Breast epithelium (tissue), 4 donors: ENCODE results near the gene MDN1. TPM values are rescaled to one million over a fixed set of nuclear protein-coding genes. Genes with fewer than 3 reads are reported as not detected.

Experiments
- DNase-seq, 2 donors: peaks; one replicate each; pipeline ENCODE4 v3.0.0-alpha.2; 2019; ENCODE audit warnings: low spot score in 2 of 2
- H3K27ac ChIP-seq, 2 donors: fragments of 200-600 bp; sonication (generic) in 1 of 2; one replicate each; pipeline ENCODE4 v1.5.1; 2016 to 2019; ENCODE audit warnings: mild to moderate bottlenecking in 1 of 2
- H3K27me3 ChIP-seq, 2 donors: fragments of 200-600 bp; sonication (generic) in 1 of 2; one replicate each; pipeline versions ENCODE4 v1.5.1 to v1.6.0; 2017 to 2019; ENCODE audit warnings: control low read depth in 1 of 2, mild to moderate bottlenecking in 1 of 2
- H3K36me3 ChIP-seq: fragments of 200-600 bp; one replicate; pipeline ENCODE4 v1.5.1; 2019
- H3K4me1 ChIP-seq, 2 donors: fragments of 200-600 bp; sonication (generic); one replicate each; pipeline ENCODE4 v1.5.1; 2016 to 2019; ENCODE audit warnings: control low read depth in 1 of 2
- H3K4me3 ChIP-seq, 3 donors: fragments of 200-600 bp; sonication (generic); 1 replicate in 2 of 3; 2 replicates in 1 of 3; pipeline ENCODE4 v1.5.1; 2016 to 2019; ENCODE audit warnings: mild to moderate bottlenecking in 3 of 3, moderate library complexity in 2 of 3
- H3K9me3 ChIP-seq, 2 donors: fragments of 200-600 bp; sonication (generic) in 1 of 2; one replicate each; pipeline ENCODE4 v1.5.1; 2016 to 2019; ENCODE audit warnings: control low read depth in 1 of 2
- POLR2A ChIP-seq: fragments of 450-650 bp; IDR thresholded peaks from one replicate; pipeline ENCODE4 v1.6.1; 2016; ENCODE audit warnings: antibody characterized with exemption, mild to moderate bottlenecking, moderate library complexity
- POLR2AphosphoS5 ChIP-seq, 3 donors: sonication (generic); formaldehyde crosslinking; IDR thresholded peaks; one replicate each; pipeline ENCODE4 v1.6.1; 2017; ENCODE audit warnings: antibody characterized with exemption in 3 of 3
- intact Hi-C: fragments of 100-400 bp; cut with DNase I; formaldehyde crosslinking; loops from one replicate; pipeline ENCODE4 v1.15.1; 2023; ENCODE audit warnings: low total_unique reads
- total RNA-seq, 3 donors: library from RNA; depleted of rRNA; stranded (reverse); fragments of >200 nt; gene quantifications; one replicate each; pipeline ENCODE4 v1.1.0, GENCODE V29; 2016
- TF ChIP-seq, protein P1 (sequence below), 3 donors: fragments of 450-650 bp; IDR thresholded peaks; one replicate each; pipeline ENCODE4 v1.5.1; 2016 to 2017; ENCODE audit warnings: antibody characterized with exemption in 3 of 3, mild to moderate bottlenecking in 3 of 3, moderate library complexity in 3 of 3

MDN1 gene
- total RNA-seq, 3 donors from 2014 or later = 24.6 to 38.8 (median 38.0) TPM

DNA sequence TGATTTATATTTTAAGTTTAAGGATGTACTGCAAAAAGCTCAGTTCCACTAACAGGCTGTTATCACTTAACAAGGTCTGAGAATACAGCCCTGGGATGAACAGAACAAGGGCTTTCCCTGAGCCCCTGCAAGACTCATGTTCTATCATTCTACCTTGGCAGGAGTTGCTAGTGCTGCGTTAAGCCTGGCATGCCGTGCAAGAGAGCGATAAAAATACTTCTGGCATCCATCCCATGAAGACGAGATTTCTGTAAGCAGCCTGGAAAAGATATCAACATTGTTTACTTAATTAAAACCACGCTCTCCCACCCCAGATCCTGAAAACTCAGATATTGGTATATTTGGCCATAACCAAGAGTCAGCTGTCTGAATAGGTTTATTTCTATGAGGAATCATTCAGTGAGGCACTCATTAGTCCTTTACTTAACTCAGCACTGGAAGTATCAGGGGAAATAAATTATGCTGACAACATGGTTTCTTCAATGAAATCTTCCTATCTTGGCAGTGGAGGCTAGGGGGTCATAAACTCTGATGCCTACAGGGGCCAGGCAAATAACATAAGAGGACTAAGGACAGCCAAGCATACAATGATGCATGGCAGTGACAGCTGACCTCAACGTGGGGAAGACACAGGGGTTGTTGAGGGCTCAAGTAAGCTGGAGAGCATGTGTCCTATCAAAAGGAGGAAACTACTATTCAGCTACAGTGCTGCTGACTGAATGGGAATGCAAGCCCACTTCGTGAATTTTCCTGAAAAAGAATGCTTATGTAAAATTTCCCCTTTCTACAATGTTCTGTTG is 143.4 kb downstream of the MDN1 start:
- Histone ChIP-seq H3K4me3 (no peak overlapping the region), H3K9me3 (no peaks in the 10 kb centered on the region), H3K27ac (no peak overlapping the region), H3K4me1 (no peaks in the 10 kb centered on the region), H3K27me3 (no peaks in the 10 kb centered on the region), H3K36me3 (no peaks in the 10 kb centered on the region)
- no peak for DNase-seq
- intact Hi-C loops = no loop called here
- TF ChIP-seq, protein P1, sequence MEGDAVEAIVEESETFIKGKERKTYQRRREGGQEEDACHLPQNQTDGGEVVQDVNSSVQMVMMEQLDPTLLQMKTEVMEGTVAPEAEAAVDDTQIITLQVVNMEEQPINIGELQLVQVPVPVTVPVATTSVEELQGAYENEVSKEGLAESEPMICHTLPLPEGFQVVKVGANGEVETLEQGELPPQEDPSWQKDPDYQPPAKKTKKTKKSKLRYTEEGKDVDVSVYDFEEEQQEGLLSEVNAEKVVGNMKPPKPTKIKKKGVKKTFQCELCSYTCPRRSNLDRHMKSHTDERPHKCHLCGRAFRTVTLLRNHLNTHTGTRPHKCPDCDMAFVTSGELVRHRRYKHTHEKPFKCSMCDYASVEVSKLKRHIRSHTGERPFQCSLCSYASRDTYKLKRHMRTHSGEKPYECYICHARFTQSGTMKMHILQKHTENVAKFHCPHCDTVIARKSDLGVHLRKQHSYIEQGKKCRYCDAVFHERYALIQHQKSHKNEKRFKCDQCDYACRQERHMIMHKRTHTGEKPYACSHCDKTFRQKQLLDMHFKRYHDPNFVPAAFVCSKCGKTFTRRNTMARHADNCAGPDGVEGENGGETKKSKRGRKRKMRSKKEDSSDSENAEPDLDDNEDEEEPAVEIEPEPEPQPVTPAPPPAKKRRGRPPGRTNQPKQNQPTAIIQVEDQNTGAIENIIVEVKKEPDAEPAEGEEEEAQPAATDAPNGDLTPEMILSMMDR (IDR thresholded peaks at IDR 0.05) = no peak
- TF ChIP-seq POLR2AphosphoS5 (IDR thresholded peaks at IDR 0.05) = no peak
- no peak for TF ChIP-seq POLR2A

DNA sequence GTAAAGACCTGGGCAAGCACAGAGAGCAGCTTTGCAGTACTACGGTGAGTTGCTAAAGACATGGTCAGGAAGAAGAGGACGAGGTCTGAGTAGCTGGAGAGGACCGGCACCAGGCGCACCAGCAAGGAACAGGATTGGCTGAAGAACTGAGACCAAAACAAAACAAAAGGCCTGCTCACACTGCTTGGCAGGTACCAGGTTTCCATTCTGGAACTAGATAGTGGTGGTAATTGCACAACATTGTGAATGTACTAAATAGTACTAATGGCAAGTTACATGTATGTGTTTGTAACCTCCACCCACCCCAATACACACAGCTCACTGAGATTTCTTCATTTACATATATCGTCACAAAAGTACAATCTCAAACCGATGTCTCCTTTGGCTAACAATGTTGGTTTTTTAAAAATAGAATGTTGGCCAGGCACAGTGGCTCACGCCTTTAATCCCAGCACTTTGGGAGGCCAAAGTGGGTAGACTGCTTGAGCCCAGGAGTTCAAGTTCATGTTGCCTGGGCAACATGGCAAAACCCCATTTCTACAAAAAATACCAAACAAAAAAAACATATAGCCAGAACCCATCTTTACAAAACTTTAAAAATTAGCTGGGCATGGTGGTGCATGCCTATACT is 148.5 kb downstream of the MDN1 start:
- H3K36me3 ChIP-seq = no peaks in the 10 kb centered on the region
- no peaks in the 10 kb centered on the region for H3K27me3 ChIP-seq
- H3K27ac ChIP-seq = no peak overlapping the region
- TF ChIP-seq, protein P1 (IDR thresholded peaks at IDR 0.05) = no peak
- TF ChIP-seq POLR2A (no peak), POLR2AphosphoS5 (IDR thresholded peaks at IDR 0.05) (no peak)
- DNase-seq = no peak
- no peak overlapping the region for H3K4me3 ChIP-seq
- H3K9me3 ChIP-seq = no peaks in the 10 kb centered on the region
- H3K4me1 ChIP-seq = no peaks in the 10 kb centered on the region
- intact Hi-C loops = no loop called here

DNA sequence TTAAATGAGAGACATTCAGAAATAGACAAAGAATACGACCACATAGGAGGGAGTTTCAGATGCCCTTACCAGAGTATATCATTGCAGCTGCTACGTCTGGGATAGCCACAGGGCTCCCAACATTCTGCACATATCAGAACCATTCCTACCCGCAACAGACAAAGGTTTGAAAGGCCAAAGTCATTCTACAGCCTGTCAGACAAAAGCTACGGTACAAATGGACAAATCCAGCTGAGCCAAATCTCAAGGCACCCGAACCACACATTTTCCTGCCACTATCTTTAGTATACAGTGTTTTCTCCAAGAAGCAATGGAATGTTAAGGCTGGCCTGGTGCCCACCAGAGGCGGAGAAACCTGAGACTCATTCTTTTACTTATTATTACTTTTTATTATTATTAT is 150.6 kb downstream of the MDN1 start:
- intact Hi-C loops = no loop called here
- no peaks in the 10 kb centered on the region for H3K36me3 ChIP-seq
- no peaks in the 10 kb centered on the region for H3K4me1 ChIP-seq
- no peak overlapping the region for H3K27ac ChIP-seq
- DNase-seq = no peak
- H3K9me3 ChIP-seq = no peaks in the 10 kb centered on the region
- no peak overlapping the region for H3K4me3 ChIP-seq
- H3K27me3 ChIP-seq = no peaks in the 10 kb centered on the region
- TF ChIP-seq, protein P1 (IDR thresholded peaks at IDR 0.05) = no peak

DNA sequence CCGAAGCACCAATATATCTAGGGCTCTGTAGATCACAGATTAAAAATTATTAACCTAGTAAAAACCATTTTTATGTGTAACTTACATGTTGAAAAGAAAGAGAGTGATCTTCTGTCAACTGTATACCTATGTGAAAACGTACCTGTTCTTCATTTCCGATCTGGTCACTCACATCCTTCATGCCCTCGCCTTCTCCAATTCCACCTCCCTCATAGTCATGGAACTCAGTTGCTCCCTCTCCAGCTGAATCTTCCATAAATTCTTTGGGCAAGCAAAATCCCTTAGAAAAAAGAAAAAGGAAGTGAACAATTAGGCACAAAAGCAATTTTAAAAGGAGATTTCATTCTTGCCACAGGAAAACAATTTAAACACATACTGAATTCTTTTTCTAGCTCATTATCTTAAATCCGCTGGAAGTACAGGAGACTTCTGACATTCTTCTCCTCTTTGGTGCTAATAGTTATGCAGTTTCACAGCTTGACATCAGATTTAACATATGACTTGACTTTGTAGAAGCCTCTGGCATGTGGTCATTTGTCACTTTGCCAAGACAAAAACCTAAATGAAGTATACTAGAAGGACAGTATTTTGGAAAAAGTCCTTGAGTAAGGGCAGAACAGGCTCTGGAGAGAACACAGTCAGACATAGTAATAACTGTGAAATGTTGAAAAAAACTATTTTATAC is 151.6 kb downstream of the MDN1 start:
- H3K36me3 ChIP-seq = no peaks in the 10 kb centered on the region
- no peaks in the 10 kb centered on the region for H3K9me3 ChIP-seq
- intact Hi-C loops = no loop called here
- TF ChIP-seq POLR2A (no peak), POLR2AphosphoS5 (IDR thresholded peaks at IDR 0.05) (no peak)
- TF ChIP-seq, protein P1 (IDR thresholded peaks at IDR 0.05) = no peak
- no peak for DNase-seq
- no peak overlapping the region for H3K4me3 ChIP-seq
- H3K4me1 ChIP-seq = no peaks in the 10 kb centered on the region
- no peaks in the 10 kb centered on the region for H3K27me3 ChIP-seq
- H3K27ac ChIP-seq = no peak overlapping the region

DNA sequence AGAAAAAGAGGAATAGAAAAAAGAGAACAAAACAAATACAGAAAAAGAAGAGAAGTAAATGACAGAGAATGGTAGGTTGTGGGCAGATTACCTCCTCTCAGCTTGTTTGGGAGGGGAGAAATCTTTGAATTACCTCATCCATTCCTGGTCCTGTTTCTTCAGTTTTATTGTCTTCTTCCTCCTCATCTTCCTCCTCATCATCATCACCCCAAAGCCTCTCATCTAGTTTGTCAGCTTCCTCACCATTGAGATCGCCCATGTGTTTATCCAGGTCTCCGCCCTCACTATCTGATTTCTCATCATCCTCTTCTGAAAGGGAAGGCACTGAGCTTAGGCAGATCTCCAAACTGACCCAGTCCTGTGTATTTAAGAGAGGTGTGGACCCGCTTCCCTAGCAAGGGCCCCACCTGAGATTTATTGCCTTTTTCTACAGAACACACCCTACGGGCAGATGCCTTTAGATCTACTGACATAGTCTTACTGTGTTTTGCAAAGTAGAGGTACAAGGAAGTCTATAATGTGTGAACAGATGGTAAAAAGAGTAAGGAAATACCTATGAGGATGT is 156.9 kb downstream of the MDN1 start:
- no peaks in the 10 kb centered on the region for H3K27me3 ChIP-seq
- no peak overlapping the region for H3K4me3 ChIP-seq
- no peaks in the 10 kb centered on the region for H3K36me3 ChIP-seq
- intact Hi-C loops = no loop called here
- DNase-seq = no peak
- TF ChIP-seq, protein P1 (IDR thresholded peaks at IDR 0.05) = no peak
- TF ChIP-seq POLR2A = no peak
- no peak for TF ChIP-seq POLR2AphosphoS5 (IDR thresholded peaks at IDR 0.05)
- H3K4me1 ChIP-seq = no peaks in the 10 kb centered on the region
- no peak overlapping the region for H3K27ac ChIP-seq
- H3K9me3 ChIP-seq = no peaks in the 10 kb centered on the region
